ENCODE measurements around the gene TNRC18.

DNA sequence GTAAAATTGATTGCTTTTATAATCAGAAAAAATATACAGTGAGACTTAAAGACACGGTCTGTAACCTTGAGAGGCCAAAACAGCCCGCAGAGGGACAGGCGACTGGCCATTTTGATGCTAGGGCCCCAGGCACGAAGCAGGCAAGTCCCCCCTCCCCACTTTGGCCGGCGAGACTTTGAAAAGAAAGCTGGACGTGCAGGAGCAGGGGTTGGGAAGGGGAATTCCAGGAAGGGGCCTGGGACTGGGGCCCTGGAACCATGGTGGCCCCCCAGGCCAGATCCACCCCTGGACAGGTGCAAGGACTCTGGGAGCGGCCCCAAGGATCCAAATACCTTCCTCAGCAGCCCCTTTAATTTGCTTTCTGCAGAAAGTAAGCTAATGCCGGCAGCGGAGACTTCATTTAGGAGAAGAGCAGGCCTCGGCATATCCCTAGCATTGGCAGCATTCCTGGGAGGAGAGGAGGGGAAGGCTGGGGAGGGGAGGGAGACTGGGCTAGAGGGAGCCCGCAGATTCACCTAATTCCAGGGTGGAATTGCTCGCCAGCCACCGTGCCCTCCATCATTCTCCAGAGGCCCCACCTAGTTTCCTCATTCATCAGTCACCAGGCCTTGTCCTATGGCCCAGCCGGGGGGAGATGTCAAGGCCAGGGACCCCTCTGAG is 24.9 kb upstream of the TNRC18 start:
- TF ChIP-seq, protein P1, sequence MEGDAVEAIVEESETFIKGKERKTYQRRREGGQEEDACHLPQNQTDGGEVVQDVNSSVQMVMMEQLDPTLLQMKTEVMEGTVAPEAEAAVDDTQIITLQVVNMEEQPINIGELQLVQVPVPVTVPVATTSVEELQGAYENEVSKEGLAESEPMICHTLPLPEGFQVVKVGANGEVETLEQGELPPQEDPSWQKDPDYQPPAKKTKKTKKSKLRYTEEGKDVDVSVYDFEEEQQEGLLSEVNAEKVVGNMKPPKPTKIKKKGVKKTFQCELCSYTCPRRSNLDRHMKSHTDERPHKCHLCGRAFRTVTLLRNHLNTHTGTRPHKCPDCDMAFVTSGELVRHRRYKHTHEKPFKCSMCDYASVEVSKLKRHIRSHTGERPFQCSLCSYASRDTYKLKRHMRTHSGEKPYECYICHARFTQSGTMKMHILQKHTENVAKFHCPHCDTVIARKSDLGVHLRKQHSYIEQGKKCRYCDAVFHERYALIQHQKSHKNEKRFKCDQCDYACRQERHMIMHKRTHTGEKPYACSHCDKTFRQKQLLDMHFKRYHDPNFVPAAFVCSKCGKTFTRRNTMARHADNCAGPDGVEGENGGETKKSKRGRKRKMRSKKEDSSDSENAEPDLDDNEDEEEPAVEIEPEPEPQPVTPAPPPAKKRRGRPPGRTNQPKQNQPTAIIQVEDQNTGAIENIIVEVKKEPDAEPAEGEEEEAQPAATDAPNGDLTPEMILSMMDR (conservative IDR thresholded peaks at IDR 0.05; ENCODE audit: low read length) = no peak
- TF ChIP-seq EZH2phosphoT487 (IDR thresholded peaks at IDR 0.05; ENCODE audit: borderline replicate concordance, low read depth, low read length) = no peak
